CD4-positive, alpha-beta T cell (primary cell): ENCODE measurements around the gene TBC1D2. TPM values are rescaled to one million over a fixed set of nuclear protein-coding genes. Genes with fewer than 3 reads are reported as not detected.

ENCODE experiments used
- ATAC-seq: fragments of 200-7000 bp; cut with Tn5 transposase; one replicate; pipeline ENCODE4 v1.10.0; 2022; ENCODE audit warnings: mild to moderate bottlenecking; ENCODE audit not compliant: poor library complexity
- CTCF ChIA-PET: fragments of 350-600 bp; sonication (Branson Sonifier 250); formaldehyde crosslinking; loops from one replicate; lab custom pipeline; 2021; ENCODE audit warnings: antibody characterized with exemption, inconsistent platforms; lab: Charles Lee
- POLR2A ChIA-PET: fragments of 350-600 bp; sonication (Branson Sonifier 250); formaldehyde crosslinking; loops from one replicate; lab custom pipeline; 2021; ENCODE audit warnings: antibody characterized with exemption, inconsistent platforms; lab: Charles Lee
- DNase-seq, 14 experiments: peaks; one replicate each; pipeline ENCODE4 v3.0.0-alpha.2; 2013 to 2020; ENCODE audit warnings: mixed read lengths in 2 of 14
- H3K27ac ChIP-seq, 2 donors: one replicate each; pipeline versions ENCODE4 v1.5.1 to v1.7.0; 2013; ENCODE audit warnings: low read length in 2 of 2, low read depth in 1 of 2, mild to moderate bottlenecking in 1 of 2
- H3K27me3 ChIP-seq, 2 experiments: 1 replicate in 1 of 2; 2 replicates in 1 of 2; pipeline versions ENCODE4 v1.6.1 to v1.7.0; 2013; ENCODE audit warnings: low read length in 2 of 2, control low read depth in 1 of 2, mild to moderate bottlenecking in 1 of 2, moderate library complexity in 1 of 2; ENCODE audit not compliant: insufficient read depth in 2 of 2, control insufficient read depth in 1 of 2
- H3K36me3 ChIP-seq: one replicate; pipeline ENCODE4 v1.6.1; 2013; ENCODE audit warnings: low read length, control low read depth; ENCODE audit not compliant: insufficient read depth
- H3K4me1 ChIP-seq: one replicate; pipeline ENCODE4 v1.6.1; 2013; ENCODE audit warnings: low read length, control low read depth; ENCODE audit not compliant: insufficient read depth
- H3K4me3 ChIP-seq: one replicate; pipeline ENCODE4 v1.5.1; 2013; ENCODE audit warnings: mild to moderate bottlenecking, low read length, moderate library complexity
- H3K9me3 ChIP-seq, 2 experiments: 1 replicate in 1 of 2; 2 replicates in 1 of 2; pipeline versions ENCODE4 v1.6.1 to v1.7.0; 2013; ENCODE audit warnings: low read length in 2 of 2, mild to moderate bottlenecking in 2 of 2, control low read depth in 1 of 2, moderate library complexity in 1 of 2; ENCODE audit not compliant: control insufficient read depth in 1 of 2, insufficient read depth in 1 of 2
- H3K27ac Mint-ChIP-seq: one replicate; pipeline ENCODE4 v1.8.0; 2020; ENCODE audit warnings: mixed read lengths
- H3K27me3 Mint-ChIP-seq: one replicate; pipeline ENCODE4 v1.8.0; 2021; ENCODE audit warnings: mixed read lengths
- H3K36me3 Mint-ChIP-seq: one replicate; pipeline ENCODE4 v1.8.0; 2021; ENCODE audit warnings: low read depth, mixed read lengths
- H3K4me1 Mint-ChIP-seq: one replicate; pipeline ENCODE4 v1.8.0; 2021; ENCODE audit warnings: low read depth, mixed read lengths
- H3K4me3 Mint-ChIP-seq: one replicate; pipeline ENCODE4 v1.8.0; 2020; ENCODE audit warnings: mild to moderate bottlenecking, mixed read lengths
- H3K9me3 Mint-ChIP-seq: one replicate; pipeline ENCODE4 v1.8.0; 2020; ENCODE audit warnings: mixed read lengths
- CTCF ChIP-seq: fragments of 200-600 bp; IDR thresholded peaks from one replicate; pipeline ENCODE4 v1.8.0; 2022; ENCODE audit warnings: antibody characterized with exemption, mild to moderate bottlenecking
- intact Hi-C, 2 experiments: fragments of 100-400 bp; cut with DNase I in 1 of 2; cut with micrococcal nuclease in 1 of 2; formaldehyde crosslinking; loops; one replicate each; pipeline versions ENCODE4 v1.15.1 to v1.9.0; 2023 to 2025; cut with DNase I, micrococcal nuclease
- total RNA-seq, 174 experiments: library from RNA in 2 of 174; stranded (reverse) in 2 of 174; gene quantifications; one replicate each; pipeline ENCODE4 v1.2.3 and lab custom pipeline; 2021 to 2026

Gene TBC1D2
- total RNA-seq, 2 experiments from 2014 or later, result 2.9 to 4.0 TPM

- Mint-ChIP-seq H3K27ac (no peak overlapping the region), H3K27me3 (no peaks in the 10 kb centered on the region), H3K4me3 (peak overlapping the region; percentile 27), H3K36me3 (peaks cover 27% of the 10 kb centered on the region), H3K4me1 (peaks cover 41% of the 10 kb centered on the region), H3K9me3 (no peaks in the 10 kb centered on the region)
- no peak for ATAC-seq
- intact Hi-C loops, result no loop called here
- no peak overlapping the region for H3K4me3 ChIP-seq
- TF ChIP-seq CTCF, result no peak
- DNase-seq, result peak in 5 of 14 experiments; percentile 3 to 69 (median 33)
- ChIA-PET CTCF (no interaction called here), POLR2A (interaction anchor here (0.6 kb wide), 1 partner anchor 8 kb away, joined by 4 read pairs; no protein-coding TSS in a partner anchor)
- no peaks in the 10 kb centered on the region for H3K9me3 ChIP-seq
- peak overlapping the region in 1 of 2 donors; percentile 42 for H3K27ac ChIP-seq
- H3K27me3 ChIP-seq, result no peaks in the 10 kb centered on the region
- peaks cover 37% of the 10 kb centered on the region for H3K4me1 ChIP-seq
- peaks cover 14% of the 10 kb centered on the region for H3K36me3 ChIP-seq
Measured at GRCh38 chr9:98248737-98249474, 6.5 kb downstream of the TBC1D2 start.

- H3K4me1 ChIP-seq, result peaks cover 28% of the 10 kb centered on the region
- no peak overlapping the region for H3K4me3 ChIP-seq
- peaks cover 14% of the 10 kb centered on the region for H3K36me3 ChIP-seq
- POLR2A ChIA-PET, result interaction anchor here (0.6 kb wide), 1 partner anchor 9 kb away, joined by 4 read pairs; no protein-coding TSS in a partner anchor
- H3K9me3 ChIP-seq, result no peaks in the 10 kb centered on the region
- H3K36me3 Mint-ChIP-seq, result peaks cover 30% of the 10 kb centered on the region
- H3K27ac ChIP-seq, result peak overlapping the region in 1 of 2 donors; percentile 42
- H3K27ac Mint-ChIP-seq, result no peak overlapping the region
- H3K4me1 Mint-ChIP-seq, result peaks cover 32% of the 10 kb centered on the region
- no peak for TF ChIP-seq CTCF
- H3K4me3 Mint-ChIP-seq, result no peak overlapping the region
- no peaks in the 10 kb centered on the region for H3K27me3 ChIP-seq
- H3K9me3 Mint-ChIP-seq, result no peaks in the 10 kb centered on the region
- no peak for ATAC-seq
- no peaks in the 10 kb centered on the region for H3K27me3 Mint-ChIP-seq
- intact Hi-C loops, result no loop called here
- no peak for DNase-seq
- CTCF ChIA-PET, result no interaction called here
Measured at GRCh38 chr9:98247831-98248657, 7.4 kb downstream of the TBC1D2 start.

DNA sequence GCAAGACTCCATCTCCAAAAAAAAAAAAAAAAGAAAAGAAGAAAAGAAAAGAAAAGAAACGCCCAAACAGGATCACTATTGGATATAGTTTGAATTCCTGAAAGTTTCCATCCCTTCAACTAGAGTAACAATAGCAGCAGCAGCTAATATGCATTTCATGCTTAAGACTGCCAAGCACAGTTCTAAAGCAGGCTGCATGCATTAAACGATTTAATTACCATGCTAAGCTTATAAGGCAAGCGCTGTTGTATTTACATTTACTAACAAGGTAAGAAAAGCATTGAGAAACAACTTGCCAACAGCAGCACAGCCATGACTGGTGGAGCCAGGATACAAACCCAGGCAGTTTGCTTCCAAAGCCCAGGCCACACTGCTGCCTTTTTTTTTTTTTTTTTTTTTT is 13.0 kb downstream of the TBC1D2 start:
- Histone ChIP-seq H3K4me3 (no peak overlapping the region), H3K9me3 (no peaks in the 10 kb centered on the region), H3K27me3 (no peaks in the 10 kb centered on the region), H3K4me1 (peaks cover 6% of the 10 kb centered on the region), H3K36me3 (peaks cover 22% of the 10 kb centered on the region), H3K27ac (no peak overlapping the region)
- Mint-ChIP-seq H3K36me3 (peaks cover 39% of the 10 kb centered on the region), H3K4me3 (no peak overlapping the region), H3K9me3 (no peaks in the 10 kb centered on the region), H3K27me3 (no peaks in the 10 kb centered on the region), H3K4me1 (peaks cover 7% of the 10 kb centered on the region), H3K27ac (no peak overlapping the region)
- DNase-seq (no peak), ATAC-seq (no peak)
- no peak for TF ChIP-seq CTCF
- CTCF ChIA-PET, result no interaction called here
- POLR2A ChIA-PET, result no interaction called here
- intact Hi-C loops, result no loop called here
